Upper lobe of right lung (tissue), 1 donor: ENCODE data around the gene CIPC. TPM values are rescaled to one million over a fixed set of nuclear protein-coding genes. Genes with fewer than 3 reads are reported as not detected.

Experiments
- ATAC-seq: fragments of 200-7000 bp; cut with Tn5 transposase; one replicate; pipeline ENCODE4 v1.9.1; 2020; ENCODE audit warnings: mild to moderate bottlenecking, moderate library complexity
- DNase-seq: peaks from one replicate; pipeline ENCODE4 v3.0.0-alpha.2; 2020
- H3K27ac ChIP-seq: fragments of 200-600 bp; one replicate; pipeline ENCODE4 v1.8.0; 2022
- H3K27me3 ChIP-seq: fragments of 200-600 bp; one replicate; pipeline ENCODE4 v1.8.0; 2022; ENCODE audit warnings: mild to moderate bottlenecking
- H3K36me3 ChIP-seq: fragments of 200-600 bp; one replicate; pipeline ENCODE4 v1.8.0; 2022
- H3K4me1 ChIP-seq: fragments of 200-600 bp; one replicate; pipeline ENCODE4 v1.8.0; 2022
- H3K4me3 ChIP-seq: fragments of 200-600 bp; one replicate; pipeline ENCODE4 v1.8.0; 2022; ENCODE audit warnings: mild to moderate bottlenecking
- H3K9me3 ChIP-seq: fragments of 200-600 bp; one replicate; pipeline ENCODE4 v1.8.0; 2022
- intact Hi-C: fragments of 100-400 bp; cut with DNase I; formaldehyde crosslinking; loops from one replicate; pipeline ENCODE4 v1.11.0; 2022
- total RNA-seq: library from RNA; stranded (reverse); fragmentation: NEBNext Ultra II Directional; extraction: Animal tissue kit (Norgen Biotek cat#: 25700); gene quantifications from one replicate; pipeline ENCODE4 v1.2.1, GENCODE V29; 2021
- TF ChIP-seq, protein P1 (sequence below): fragments of 200-600 bp; IDR thresholded peaks from one replicate; pipeline ENCODE4 v1.8.0; 2022; ENCODE audit warnings: antibody characterized with exemption
- donor health status: DM: no; HTN: yes; CAD: no; lungs with severe emphysema.

The CIPC gene
- total RNA-seq, 1 donor from 2014 or later: 24.9 TPM

DNA sequence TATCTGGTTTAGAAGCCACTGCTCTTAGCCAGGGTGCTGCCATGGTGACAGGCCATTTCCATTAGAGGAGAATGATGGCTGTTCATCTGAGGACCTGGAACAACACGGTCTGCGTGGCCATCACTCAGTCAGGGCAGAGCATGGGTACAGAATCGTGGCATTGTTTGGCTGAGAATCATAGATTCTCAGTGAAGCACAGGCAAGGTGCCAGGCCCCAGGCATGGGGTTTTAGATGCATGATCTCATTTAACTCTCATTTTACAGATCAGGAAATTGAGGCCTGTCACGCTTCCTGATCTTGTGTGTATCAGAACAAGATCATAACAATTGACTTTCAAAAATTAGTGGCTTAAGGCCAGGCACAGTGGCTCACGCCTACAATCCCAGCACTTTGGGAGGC, 42.8 kb upstream of the CIPC start:
- H3K4me3 ChIP-seq: no peak overlapping the region
- peaks cover 4% of the 10 kb centered on the region for H3K9me3 ChIP-seq
- H3K4me1 ChIP-seq: peaks cover 25% of the 10 kb centered on the region
- intact Hi-C loops: no loop called here
- TF ChIP-seq, protein P1, sequence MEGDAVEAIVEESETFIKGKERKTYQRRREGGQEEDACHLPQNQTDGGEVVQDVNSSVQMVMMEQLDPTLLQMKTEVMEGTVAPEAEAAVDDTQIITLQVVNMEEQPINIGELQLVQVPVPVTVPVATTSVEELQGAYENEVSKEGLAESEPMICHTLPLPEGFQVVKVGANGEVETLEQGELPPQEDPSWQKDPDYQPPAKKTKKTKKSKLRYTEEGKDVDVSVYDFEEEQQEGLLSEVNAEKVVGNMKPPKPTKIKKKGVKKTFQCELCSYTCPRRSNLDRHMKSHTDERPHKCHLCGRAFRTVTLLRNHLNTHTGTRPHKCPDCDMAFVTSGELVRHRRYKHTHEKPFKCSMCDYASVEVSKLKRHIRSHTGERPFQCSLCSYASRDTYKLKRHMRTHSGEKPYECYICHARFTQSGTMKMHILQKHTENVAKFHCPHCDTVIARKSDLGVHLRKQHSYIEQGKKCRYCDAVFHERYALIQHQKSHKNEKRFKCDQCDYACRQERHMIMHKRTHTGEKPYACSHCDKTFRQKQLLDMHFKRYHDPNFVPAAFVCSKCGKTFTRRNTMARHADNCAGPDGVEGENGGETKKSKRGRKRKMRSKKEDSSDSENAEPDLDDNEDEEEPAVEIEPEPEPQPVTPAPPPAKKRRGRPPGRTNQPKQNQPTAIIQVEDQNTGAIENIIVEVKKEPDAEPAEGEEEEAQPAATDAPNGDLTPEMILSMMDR: no peak
- no peak for DNase-seq
- no peak for ATAC-seq
- peak overlapping the region; percentile 25 for H3K27ac ChIP-seq
- H3K36me3 ChIP-seq: no peaks in the 10 kb centered on the region
- no peaks in the 10 kb centered on the region for H3K27me3 ChIP-seq

DNA sequence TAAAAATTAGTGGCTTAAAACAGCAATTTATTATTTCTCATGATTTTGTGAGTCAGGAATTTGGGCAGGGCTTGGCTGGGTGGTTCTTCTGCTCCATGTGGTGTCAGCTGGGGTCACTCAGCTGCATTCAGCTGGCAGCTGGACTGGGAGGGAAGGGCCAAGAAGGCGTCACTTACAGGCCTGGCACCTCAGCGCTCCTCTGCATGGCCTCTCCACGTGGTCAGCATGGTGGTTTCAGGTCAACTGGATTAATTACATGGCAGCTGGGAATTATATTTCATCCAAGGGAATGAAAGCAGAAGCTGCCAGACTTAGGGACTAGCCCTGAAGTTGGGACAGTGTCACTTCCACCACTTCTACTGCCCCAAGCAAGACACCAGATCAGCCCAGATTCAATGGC, 42.1 kb upstream of the CIPC start:
- TF ChIP-seq, protein P1: no peak
- Histone ChIP-seq H3K27me3 (no peaks in the 10 kb centered on the region), H3K27ac (no peak overlapping the region), H3K4me3 (no peak overlapping the region), H3K4me1 (peaks cover 18% of the 10 kb centered on the region), H3K36me3 (no peaks in the 10 kb centered on the region), H3K9me3 (peaks cover 4% of the 10 kb centered on the region)
- no peak for DNase-seq
- intact Hi-C loops: no loop called here
- no peak for ATAC-seq

DNA sequence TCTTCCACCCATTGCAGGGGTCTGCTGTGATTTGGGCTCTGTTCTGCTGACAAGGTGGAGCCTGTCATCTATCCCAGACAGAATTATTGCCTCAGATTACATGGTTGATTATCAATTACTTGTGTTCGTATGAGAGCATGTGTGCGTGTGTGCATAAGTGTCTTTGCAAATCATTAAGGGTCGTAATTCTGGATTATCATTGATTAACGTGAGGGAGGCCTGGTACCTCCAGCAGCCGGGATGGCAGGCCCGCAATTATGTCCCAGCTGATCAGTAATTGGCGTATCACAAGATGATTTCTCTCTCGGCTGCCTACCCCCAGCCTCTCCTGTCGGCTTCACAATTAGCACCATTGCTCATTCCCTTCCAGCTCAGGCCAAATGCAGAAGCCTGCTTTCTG, 39.9 kb upstream of the CIPC start:
- Histone ChIP-seq H3K4me1 (peaks cover 4% of the 10 kb centered on the region), H3K36me3 (no peaks in the 10 kb centered on the region), H3K27ac (no peak overlapping the region), H3K27me3 (no peaks in the 10 kb centered on the region), H3K4me3 (no peak overlapping the region), H3K9me3 (peaks cover 4% of the 10 kb centered on the region)
- ATAC-seq: no peak
- intact Hi-C loops: no loop called here
- no peak for DNase-seq
- TF ChIP-seq, protein P1: no peak

DNA sequence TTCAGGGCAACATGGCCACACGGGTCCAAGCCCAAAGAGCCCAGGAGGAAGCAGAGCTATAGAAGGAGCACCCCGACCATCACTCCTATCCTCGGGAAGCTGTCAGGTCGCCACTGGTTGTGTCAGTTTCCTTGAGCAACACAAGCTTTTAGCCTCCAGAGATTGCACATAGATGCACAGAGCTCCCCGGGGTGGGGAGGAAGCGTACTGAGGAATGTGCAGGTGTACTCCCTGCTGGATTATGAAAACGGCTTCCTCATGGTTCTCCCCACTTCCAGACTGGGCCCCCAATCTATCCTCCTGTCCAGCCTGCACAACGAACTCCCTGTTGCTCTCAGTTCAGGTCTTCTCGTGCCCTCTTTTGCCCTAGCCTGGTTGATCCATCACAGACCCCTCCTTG, 39.3 kb upstream of the CIPC start:
- TF ChIP-seq, protein P1: no peak
- intact Hi-C loops: no loop called here

DNA sequence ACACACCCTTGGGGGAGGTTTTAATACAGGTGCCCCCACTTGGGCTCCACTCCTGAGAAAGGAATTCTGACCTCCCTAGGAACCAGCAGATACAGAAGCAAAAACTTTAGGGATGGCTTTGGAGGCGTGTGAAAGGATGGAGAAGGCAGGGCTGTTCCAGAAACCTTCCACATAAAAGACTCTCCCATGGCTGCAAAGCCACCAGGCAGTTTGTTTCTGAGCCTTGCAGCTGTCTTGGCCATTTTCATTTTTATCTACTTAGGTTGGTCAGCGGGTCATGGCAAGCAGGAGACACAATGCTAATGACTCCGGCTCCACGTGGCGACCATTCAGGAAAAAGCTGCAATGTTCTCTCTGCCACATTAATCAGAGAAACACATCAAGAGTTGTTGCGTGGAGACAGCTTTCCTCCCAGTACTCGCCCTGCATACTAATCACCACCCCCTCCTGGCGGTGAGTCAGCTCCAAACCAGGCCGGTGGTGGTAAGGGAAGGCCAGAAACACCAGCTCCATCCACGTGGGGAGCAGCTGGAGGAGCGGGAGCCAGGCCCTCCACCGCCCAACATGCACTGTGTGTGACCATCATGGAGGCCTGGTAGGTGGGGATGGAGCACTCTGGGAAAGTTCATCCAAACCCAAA, 38.7 kb upstream of the CIPC start:
- ATAC-seq (peak; percentile 70), DNase-seq (no peak)
- intact Hi-C loops: no loop called here
- H3K36me3 ChIP-seq: no peaks in the 10 kb centered on the region
- peaks cover 3% of the 10 kb centered on the region for H3K4me1 ChIP-seq
- no peak overlapping the region for H3K27ac ChIP-seq
- TF ChIP-seq, protein P1: peak; percentile 21
- H3K4me3 ChIP-seq: no peak overlapping the region
- peaks cover 4% of the 10 kb centered on the region for H3K9me3 ChIP-seq
- no peaks in the 10 kb centered on the region for H3K27me3 ChIP-seq

More for the DNA sequence above, 39.3 kb upstream of the CIPC start:
- Histone ChIP-seq H3K27me3 (no peaks in the 10 kb centered on the region), H3K9me3 (peaks cover 4% of the 10 kb centered on the region), H3K4me3 (no peak overlapping the region), H3K4me1 (peaks cover 3% of the 10 kb centered on the region), H3K36me3 (no peaks in the 10 kb centered on the region), H3K27ac (no peak overlapping the region)
- ATAC-seq (no peak), DNase-seq (no peak)
